GM18951 (cell line): ENCODE results near the gene SDC3.
"Not testable (repeated sequence)": the region's sequence is repeated elsewhere in the genome, so short reads cannot be mapped to it uniquely, and the experiment has no call there.

Experiments used
- POLR2A ChIP-seq: IDR thresholded peaks from 4 replicates; pipeline ENCODE4 v1.6.1; 2011; ENCODE audit warnings: mild to moderate bottlenecking; ENCODE audit not compliant: insufficient read length, insufficient read depth; ENCODE audit errors: extremely low read depth
- in situ Hi-C: fragments of 300-500 bp; cut with MboI; formaldehyde crosslinking; loops from one replicate; pipeline ENCODE4 v1.12.0; 2022; ENCODE audit warnings: low sequenced_read_pairs, mixed read lengths, inconsistent platforms; ENCODE audit not compliant: unreplicated experiment

SDC3 gene, protein sequence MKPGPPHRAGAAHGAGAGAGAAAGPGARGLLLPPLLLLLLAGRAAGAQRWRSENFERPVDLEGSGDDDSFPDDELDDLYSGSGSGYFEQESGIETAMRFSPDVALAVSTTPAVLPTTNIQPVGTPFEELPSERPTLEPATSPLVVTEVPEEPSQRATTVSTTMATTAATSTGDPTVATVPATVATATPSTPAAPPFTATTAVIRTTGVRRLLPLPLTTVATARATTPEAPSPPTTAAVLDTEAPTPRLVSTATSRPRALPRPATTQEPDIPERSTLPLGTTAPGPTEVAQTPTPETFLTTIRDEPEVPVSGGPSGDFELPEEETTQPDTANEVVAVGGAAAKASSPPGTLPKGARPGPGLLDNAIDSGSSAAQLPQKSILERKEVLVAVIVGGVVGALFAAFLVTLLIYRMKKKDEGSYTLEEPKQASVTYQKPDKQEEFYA

DNA sequence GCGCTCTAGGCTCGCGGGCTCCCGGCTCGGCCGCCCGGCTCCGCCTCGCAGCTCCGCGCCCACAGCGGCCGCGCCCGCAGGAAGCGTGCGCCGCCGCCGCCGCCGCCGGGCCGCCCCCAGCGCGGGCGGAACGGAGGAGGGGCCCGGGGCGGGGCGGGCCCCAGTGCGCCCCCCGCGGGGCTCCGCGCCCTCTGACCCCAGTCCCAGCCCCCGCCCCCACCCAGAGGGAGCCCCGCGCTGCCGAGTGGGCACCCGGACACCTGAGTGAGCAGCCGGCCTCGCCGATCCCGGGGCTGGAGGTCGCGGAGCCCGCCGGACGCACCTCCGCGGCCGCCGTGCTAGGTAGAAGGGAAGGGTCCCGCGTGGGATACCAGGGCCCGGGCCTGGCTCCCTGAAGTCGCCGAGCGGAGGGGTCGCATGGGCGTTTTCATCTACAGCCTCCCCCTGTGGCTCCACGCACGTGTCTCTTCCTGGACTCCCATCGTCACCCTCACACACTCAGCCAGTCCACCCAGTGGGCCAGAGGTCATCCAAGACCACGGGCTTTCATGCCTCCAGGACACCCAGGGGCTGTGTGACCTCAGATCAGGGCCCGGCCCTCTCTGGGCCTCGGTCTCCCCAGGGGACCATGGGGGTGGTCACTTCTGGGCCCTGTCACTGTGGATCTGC lies at the start of gene SDC3:
Gene SDC3, minus strand, starts transcription at position 63 of the 669 bp plus-strand sequence. CDS start 172 bp downstream, outside the sequence.
- in situ Hi-C loops = no loop called here
- no peak for TF ChIP-seq POLR2A

- in situ Hi-C loops = no loop called here
- no peak for TF ChIP-seq POLR2A
Observed at GRCh38 chr1:30957560-30958222, 49.1 kb upstream of the SDC3 start.

DNA sequence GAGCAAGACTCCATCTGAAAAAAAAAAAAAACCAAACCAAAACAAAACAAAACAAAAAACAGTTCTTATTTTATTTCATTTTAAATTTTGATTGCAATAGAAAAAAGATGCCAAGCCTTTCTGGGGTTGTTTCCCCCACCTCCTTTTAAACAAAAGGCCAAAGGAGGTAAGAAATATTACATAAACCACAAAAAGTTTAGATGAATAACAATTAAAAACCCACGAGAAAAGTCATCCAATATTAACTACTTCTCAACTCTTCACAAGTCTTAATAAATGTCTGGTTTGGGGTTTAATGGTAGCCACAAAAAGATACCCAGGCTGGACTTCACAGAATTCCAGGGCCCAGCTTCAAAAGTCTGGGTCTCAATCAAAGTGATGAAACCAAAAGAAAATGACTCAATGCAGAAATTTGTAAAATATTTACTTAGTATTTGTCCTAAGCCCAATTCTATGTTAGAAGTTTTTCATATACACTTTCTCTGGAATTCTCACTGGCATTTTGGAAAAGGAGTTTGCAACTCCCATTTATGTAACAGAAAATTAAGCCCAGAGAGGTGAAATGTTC lies 47.0 kb upstream of the SDC3 start:
- in situ Hi-C loops = no loop called here
- TF ChIP-seq POLR2A = no peak

- no peak for TF ChIP-seq POLR2A
- in situ Hi-C loops = no loop called here
Observed at GRCh38 chr1:30953685-30954084, 45.1 kb upstream of the SDC3 start.

DNA sequence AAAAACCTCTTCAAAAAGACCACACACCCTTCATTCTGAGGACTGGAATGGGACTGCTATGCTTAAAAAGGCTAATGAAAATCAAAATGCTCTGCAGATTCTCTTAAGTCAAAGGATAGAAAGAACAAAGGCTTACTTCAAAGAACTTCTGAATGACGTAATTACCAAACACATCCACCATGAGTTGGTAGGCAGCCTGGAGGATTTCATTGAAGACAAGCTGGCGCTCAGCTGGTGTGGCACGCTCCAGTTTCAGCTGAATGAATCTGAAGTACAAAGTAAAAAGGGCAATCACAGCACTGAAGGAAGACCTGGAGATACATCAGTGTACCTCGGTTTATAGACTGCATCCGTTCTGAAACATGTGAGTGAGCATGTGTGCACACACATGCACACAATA lies 43.5 kb upstream of the SDC3 start:
- no peak for TF ChIP-seq POLR2A
- in situ Hi-C loops = no loop called here

GRCh38 chr1:30950700-30951099 lies 42.1 kb upstream of the SDC3 start:
- in situ Hi-C loops = no loop called here
- no peak for TF ChIP-seq POLR2A

GRCh38 chr1:30950053-30950452 lies 41.5 kb upstream of the SDC3 start:
- in situ Hi-C loops = no loop called here
- TF ChIP-seq POLR2A = no peak

DNA sequence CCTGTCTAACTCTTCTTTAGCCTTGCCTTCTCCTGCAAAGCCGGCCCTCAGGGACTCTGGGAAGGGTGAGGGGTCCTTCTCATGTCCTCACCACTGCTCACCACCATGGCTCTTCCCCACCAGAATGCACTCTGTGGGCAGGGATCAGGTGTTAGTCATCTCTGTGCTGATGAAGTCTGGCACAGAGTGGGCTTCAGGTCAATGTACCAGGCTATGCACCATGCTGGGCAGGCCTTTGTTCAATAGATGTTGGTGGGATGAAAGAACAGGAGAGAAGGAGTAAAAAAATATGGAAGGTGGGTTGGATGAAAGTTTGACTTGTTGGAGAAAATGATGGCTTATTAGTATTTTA lies 40.9 kb upstream of the SDC3 start:
- in situ Hi-C loops = not testable (repeated sequence)

GRCh38 chr1:30948813-30949486 lies 40.4 kb upstream of the SDC3 start:
- in situ Hi-C loops = not testable (repeated sequence)

GRCh38 chr1:30948278-30948677 lies 39.7 kb upstream of the SDC3 start:
- in situ Hi-C loops = no loop called here
- TF ChIP-seq POLR2A = no peak

DNA sequence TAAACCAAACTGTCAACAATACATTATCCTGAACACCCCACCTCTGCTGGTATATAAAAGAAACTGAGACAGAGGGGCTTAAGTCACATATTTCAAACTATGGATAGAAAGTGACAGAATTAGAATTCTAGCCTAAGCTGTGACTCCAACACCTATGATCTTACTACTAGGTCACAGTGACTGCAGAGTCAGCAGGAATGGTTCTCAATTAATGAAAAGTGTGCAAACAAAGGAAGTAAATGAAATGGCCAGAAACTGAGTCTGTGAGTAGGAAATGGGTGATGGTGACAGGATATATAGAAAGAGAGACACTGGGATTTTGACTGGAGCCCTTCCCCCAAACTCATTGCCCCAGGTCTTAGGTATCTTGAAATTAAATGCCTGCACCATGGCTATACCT lies 38.7 kb upstream of the SDC3 start:
- in situ Hi-C loops = no loop called here
- no peak for TF ChIP-seq POLR2A

DNA sequence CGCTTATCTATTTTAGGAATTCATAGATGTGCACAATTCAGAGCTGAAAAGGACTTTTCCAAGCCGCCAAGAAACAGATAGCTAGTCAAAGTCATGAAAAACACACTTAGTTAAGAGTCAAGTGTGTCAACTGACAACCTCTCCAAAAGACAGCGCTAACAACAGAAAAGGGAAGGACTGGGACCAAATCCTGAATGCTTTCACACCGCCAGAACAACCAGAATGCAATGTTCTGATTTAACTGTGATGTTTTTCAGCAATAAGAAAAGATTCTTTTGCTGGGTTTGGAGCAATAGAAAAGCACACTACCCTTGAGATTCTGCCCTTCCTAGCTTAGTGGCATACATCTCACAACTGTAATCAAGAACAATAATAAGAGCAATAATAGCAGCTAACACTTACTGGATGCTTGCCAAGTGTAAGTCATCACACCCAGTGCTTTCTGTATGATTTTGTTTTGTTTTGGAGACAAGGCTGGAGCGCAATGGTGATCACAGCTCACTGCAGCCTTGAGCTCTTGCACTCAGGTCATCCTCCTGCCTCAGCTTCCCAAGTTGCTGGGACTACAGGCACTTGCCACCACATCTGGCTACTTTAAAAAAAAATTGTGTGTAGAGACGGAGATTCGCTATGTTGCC lies 33.9 kb upstream of the SDC3 start:
- no peak for TF ChIP-seq POLR2A
- in situ Hi-C loops = no loop called here

GRCh38 chr1:30940541-30940940 lies 32.0 kb upstream of the SDC3 start:
- TF ChIP-seq POLR2A = no peak
- in situ Hi-C loops = no loop called here
